ENCODE measurements around the gene NIPSNAP2. TPM values are rescaled to one million over a fixed set of nuclear protein-coding genes. Genes with fewer than 3 reads are reported as not detected.

NIPSNAP2 gene
- total RNA-seq, 1 donor: 51.0 TPM

DNA sequence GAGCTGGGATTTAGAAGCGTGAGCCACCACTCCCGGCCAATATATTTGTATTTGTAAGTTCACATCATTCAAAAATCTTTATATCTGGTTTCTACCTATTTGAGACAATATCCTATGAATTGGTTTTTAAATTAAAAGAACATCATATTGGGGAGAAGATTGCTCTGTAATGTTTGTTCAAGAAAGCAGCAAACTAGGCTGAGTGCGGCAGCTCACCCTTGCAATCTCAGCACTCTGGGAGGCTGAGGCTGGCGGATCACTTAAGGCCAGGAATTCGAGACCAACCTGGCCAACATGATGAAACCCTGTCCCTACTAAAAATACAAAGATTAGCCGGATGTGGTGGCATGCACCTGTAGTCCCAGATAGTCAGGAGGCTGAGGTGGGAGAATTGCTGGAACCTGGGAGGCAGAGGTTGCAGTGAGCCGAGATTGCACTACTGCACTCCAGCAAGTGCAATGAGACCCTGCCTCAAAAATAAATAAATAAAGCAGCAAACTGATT lies 9.4 kb downstream of the NIPSNAP2 start:
- Histone ChIP-seq H3K79me2 (ENCODE audit: insufficient read depth, low read length) (peaks cover 55% of the 10 kb centered on the region), H3K27ac (ENCODE audit: low read depth, low read length) (no peak overlapping the region), H2AFZ (ENCODE audit: low read length) (no peak overlapping the region), H4K20me1 (ENCODE audit: insufficient read depth, low read length) (peaks cover 7% of the 10 kb centered on the region), H3K4me1 (ENCODE audit: insufficient read depth, low read length) (peaks cover 6% of the 10 kb centered on the region), H3K27me3 (ENCODE audit: insufficient read depth, low read length) (no peaks in the 10 kb centered on the region), H3K9me3 (ENCODE audit: low read depth, low read length) (no peaks in the 10 kb centered on the region), H3K36me3 (ENCODE audit: insufficient read depth, low read length) (peaks cover 8% of the 10 kb centered on the region), H3K4me2 (ENCODE audit: insufficient read depth, low read length) (no peak overlapping the region), H3K4me3 (ENCODE audit: insufficient read depth, low read length) (no peak overlapping the region)
- TF ChIP-seq, protein P1, sequence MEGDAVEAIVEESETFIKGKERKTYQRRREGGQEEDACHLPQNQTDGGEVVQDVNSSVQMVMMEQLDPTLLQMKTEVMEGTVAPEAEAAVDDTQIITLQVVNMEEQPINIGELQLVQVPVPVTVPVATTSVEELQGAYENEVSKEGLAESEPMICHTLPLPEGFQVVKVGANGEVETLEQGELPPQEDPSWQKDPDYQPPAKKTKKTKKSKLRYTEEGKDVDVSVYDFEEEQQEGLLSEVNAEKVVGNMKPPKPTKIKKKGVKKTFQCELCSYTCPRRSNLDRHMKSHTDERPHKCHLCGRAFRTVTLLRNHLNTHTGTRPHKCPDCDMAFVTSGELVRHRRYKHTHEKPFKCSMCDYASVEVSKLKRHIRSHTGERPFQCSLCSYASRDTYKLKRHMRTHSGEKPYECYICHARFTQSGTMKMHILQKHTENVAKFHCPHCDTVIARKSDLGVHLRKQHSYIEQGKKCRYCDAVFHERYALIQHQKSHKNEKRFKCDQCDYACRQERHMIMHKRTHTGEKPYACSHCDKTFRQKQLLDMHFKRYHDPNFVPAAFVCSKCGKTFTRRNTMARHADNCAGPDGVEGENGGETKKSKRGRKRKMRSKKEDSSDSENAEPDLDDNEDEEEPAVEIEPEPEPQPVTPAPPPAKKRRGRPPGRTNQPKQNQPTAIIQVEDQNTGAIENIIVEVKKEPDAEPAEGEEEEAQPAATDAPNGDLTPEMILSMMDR (IDR thresholded peaks at IDR 0.05; ENCODE audit: extremely low read depth, low read depth, low read length): no peak
- DNase-seq (ENCODE audit: insufficient read length, low spot score, missing footprints): no peak

GRCh38 chr7:55975988-55976633 lies 11.7 kb downstream of the NIPSNAP2 start:
- DNase-seq (ENCODE audit: insufficient read length, low spot score, missing footprints): no peak
- H3K4me2 ChIP-seq (ENCODE audit: insufficient read depth, low read length): no peak overlapping the region
- no peak overlapping the region for H3K27ac ChIP-seq (ENCODE audit: low read depth, low read length)
- peaks cover 30% of the 10 kb centered on the region for H3K36me3 ChIP-seq (ENCODE audit: insufficient read depth, low read length)
- peaks cover 1% of the 10 kb centered on the region for H4K20me1 ChIP-seq (ENCODE audit: insufficient read depth, low read length)
- H3K9me3 ChIP-seq (ENCODE audit: low read depth, low read length): no peaks in the 10 kb centered on the region
- no peaks in the 10 kb centered on the region for H3K27me3 ChIP-seq (ENCODE audit: insufficient read depth, low read length)
- peaks cover 6% of the 10 kb centered on the region for H3K4me1 ChIP-seq (ENCODE audit: insufficient read depth, low read length)
- no peak overlapping the region for H3K4me3 ChIP-seq (ENCODE audit: insufficient read depth, low read length)
- H3K79me2 ChIP-seq (ENCODE audit: insufficient read depth, low read length): peaks cover 37% of the 10 kb centered on the region
- TF ChIP-seq, protein P1 (IDR thresholded peaks at IDR 0.05; ENCODE audit: extremely low read depth, low read depth, low read length): no peak
- H2AFZ ChIP-seq (ENCODE audit: low read length): no peak overlapping the region

GRCh38 chr7:55977831-55978230 lies 13.4 kb downstream of the NIPSNAP2 start:
- Histone ChIP-seq H3K9me3 (ENCODE audit: low read depth, low read length) (no peaks in the 10 kb centered on the region), H3K79me2 (ENCODE audit: insufficient read depth, low read length) (peaks cover 27% of the 10 kb centered on the region), H3K27me3 (ENCODE audit: insufficient read depth, low read length) (no peaks in the 10 kb centered on the region), H3K4me1 (ENCODE audit: insufficient read depth, low read length) (peaks cover 6% of the 10 kb centered on the region), H4K20me1 (ENCODE audit: insufficient read depth, low read length) (no peaks in the 10 kb centered on the region), H2AFZ (ENCODE audit: low read length) (no peak overlapping the region), H3K36me3 (ENCODE audit: insufficient read depth, low read length) (peaks cover 43% of the 10 kb centered on the region), H3K27ac (ENCODE audit: low read depth, low read length) (peak overlapping the region; percentile 34), H3K4me2 (ENCODE audit: insufficient read depth, low read length) (peak overlapping the region; percentile 47), H3K4me3 (ENCODE audit: insufficient read depth, low read length) (no peak overlapping the region)
- DNase-seq (ENCODE audit: insufficient read length, low spot score, missing footprints): peak; percentile 82
- TF ChIP-seq, protein P1 (IDR thresholded peaks at IDR 0.05; ENCODE audit: extremely low read depth, low read depth, low read length): no peak

GRCh38 chr7:55980266-55980665 lies 15.9 kb downstream of the NIPSNAP2 start:
- peaks cover 56% of the 10 kb centered on the region for H3K36me3 ChIP-seq (ENCODE audit: insufficient read depth, low read length)

More at GRCh38 chr7:55980266-55980665, 15.9 kb downstream of the NIPSNAP2 start:
- no peak overlapping the region for H3K27ac ChIP-seq (ENCODE audit: low read depth, low read length)
- H4K20me1 ChIP-seq (ENCODE audit: insufficient read depth, low read length): no peaks in the 10 kb centered on the region
- no peak overlapping the region for H2AFZ ChIP-seq (ENCODE audit: low read length)
- no peaks in the 10 kb centered on the region for H3K9me3 ChIP-seq (ENCODE audit: low read depth, low read length)
- TF ChIP-seq, protein P1 (IDR thresholded peaks at IDR 0.05; ENCODE audit: extremely low read depth, low read depth, low read length): no peak
- H3K27me3 ChIP-seq (ENCODE audit: insufficient read depth, low read length): no peaks in the 10 kb centered on the region
- no peak for DNase-seq (ENCODE audit: insufficient read length, low spot score, missing footprints)
- peaks cover 12% of the 10 kb centered on the region for H3K79me2 ChIP-seq (ENCODE audit: insufficient read depth, low read length)
- peaks cover 6% of the 10 kb centered on the region for H3K4me1 ChIP-seq (ENCODE audit: insufficient read depth, low read length)
- no peak overlapping the region for H3K4me2 ChIP-seq (ENCODE audit: insufficient read depth, low read length)
- no peak overlapping the region for H3K4me3 ChIP-seq (ENCODE audit: insufficient read depth, low read length)

Data from osteoblast (primary cell).